Pancreas (tissue), 10 donors: ENCODE data around the gene BLOC1S4. TPM values are rescaled to one million over a fixed set of nuclear protein-coding genes. Genes with fewer than 3 reads are reported as not detected.

Experiments used
- ATAC-seq, 4 donors: fragments of 200-7000 bp; cut with Tn5 transposase; one replicate each; pipeline versions ENCODE4 v1.8.0 to v1.9.1; 2020; ENCODE audit warnings: mild to moderate bottlenecking in 4 of 4, moderate library complexity in 4 of 4
- DNase-seq, 6 donors: peaks; one replicate each; pipeline ENCODE4 v3.0.0-alpha.2; 2020
- FAIRE-seq: peaks from 2 replicates; lab custom pipeline; 2012; peaks lifted over from hg19 to GRCh38; lab: Jason Lieb, UNC
- H3K27ac ChIP-seq, 4 donors: fragments of 200-600 bp; sonication (generic); 1 replicate in 3 of 4; 2 replicates in 1 of 4; pipeline versions ENCODE4 v1.5.0 to v1.8.0; 2020
- H3K27me3 ChIP-seq, 4 donors: fragments of 200-600 bp; one replicate each; pipeline ENCODE4 v1.8.0; 2021
- H3K36me3 ChIP-seq, 3 donors: fragments of 200-600 bp; sonication (generic) in 1 of 3; one replicate each; pipeline versions ENCODE4 v1.5.0 to v1.8.0; 2020 to 2021
- H3K4me1 ChIP-seq, 3 donors: fragments of 200-600 bp; one replicate each; pipeline ENCODE4 v1.8.0; 2021
- H3K4me3 ChIP-seq, 4 donors: fragments of 200-600 bp; sonication (generic) in 2 of 4; one replicate each; pipeline versions ENCODE4 v1.5.0 to v1.8.0; 2020 to 2021
- H3K9me3 ChIP-seq, 4 donors: fragments of 200-600 bp; one replicate each; pipeline ENCODE4 v1.8.0; 2021
- CTCF ChIP-seq, 4 donors: fragments of 200-600 bp; sonication (generic) in 3 of 4; IDR thresholded peaks; one replicate each; pipeline versions ENCODE4 v1.5.0 to v1.8.0; 2021; ENCODE audit warnings: antibody characterized with exemption in 4 of 4
- WGBS, 2 donors: extraction: QIAGEN DNeasy Blood & Tissue Kit; methylation state at CpG; one replicate each; pipeline ENCODE4 v1.1.7; 2013; 5-methylcytosine and 5-hydroxymethylcytosine counted together
- intact Hi-C, 3 donors: fragments of 100-400 bp; cut with DNase I; formaldehyde crosslinking; loops; one replicate each; pipeline versions ENCODE4 v1.11.1 to v1.14.2; 2022
- polyA plus RNA-seq, 2 donors: library from polyadenylated mRNA; stranded (reverse); fragments of 200-250 nt; gene quantifications; one replicate each; pipeline ENCODE4 v1.2.3, GENCODE V29; 2013
- total RNA-seq, 6 donors: library from RNA; stranded (reverse); fragmentation: NEBNext Ultra II Directional in 4 of 6; extraction: Animal tissue kit (Norgen Biotek cat#: 25700) in 4 of 6; gene quantifications; one replicate each; pipeline versions ENCODE4 v1.2.1 to v1.2.4, GENCODE V29; 2021 to 2023
- donor health status: healthy with polysubstance abuse.
- donor health status: DM: no; HTN: no; CAD: no; lungs with moderate emphysema.
- donor health status: DM: no; HTN: no; CAD: no.
- donor health status: control.
- donor health status: control.
- donor health status: Bipolar disorder and iron deficiency.
- donor health status: DM: yes; HTN: yes; CAD: no.
- donor health status: DM: no; HTN: no; CAD: no.
- donor health status: DM: no; HTN: no; CAD: no.
- donor health status: DM: yes; HTN: yes; CAD: no.

The BLOC1S4 gene
- total and polyA plus RNA-seq, 8 donors = 3.3 to 8.4 (median 5.1) TPM

- 76 to 83% methylated on average over 9 of the region's 9 CpGs for WGBS, 2 donors
- H3K4me1 ChIP-seq = peaks cover 7 to 14% (median 9%) of the 10 kb centered on the region in 3 donors
- no peak overlapping the region for H3K4me3 ChIP-seq
- no peaks in the 10 kb centered on the region for H3K36me3 ChIP-seq
- no peak for DNase-seq
- FAIRE-seq = no peak
- H3K27me3 ChIP-seq = no peaks in the 10 kb centered on the region
- no peaks in the 10 kb centered on the region for H3K9me3 ChIP-seq
- TF ChIP-seq CTCF (IDR thresholded peaks at IDR 0.05) = no peak
- intact Hi-C loops = no loop called here
- ATAC-seq = no peak
- peak overlapping the region; percentile 60 to 84 (median 76) for H3K27ac ChIP-seq
Measured at GRCh38 chr4:6748286-6748685, 32.3 kb downstream of the BLOC1S4 start.

- Histone ChIP-seq H3K9me3 (no peaks in the 10 kb centered on the region), H3K27me3 (no peaks in the 10 kb centered on the region), H3K4me3 (no peak overlapping the region), H3K4me1 (peaks cover 7 to 14% (median 9%) of the 10 kb centered on the region in 3 donors), H3K27ac (peak overlapping the region in 3 of 4 donors; percentile 15 to 84 (median 60)), H3K36me3 (no peaks in the 10 kb centered on the region)
- TF ChIP-seq CTCF (IDR thresholded peaks at IDR 0.05) = no peak
- intact Hi-C loops = no loop called here
- ATAC-seq (peak; percentile 25 to 61 (median 45)), FAIRE-seq (no peak), DNase-seq (peak; percentile 49 to 81 (median 64))
- 55 to 58% methylated on average over 22 to 25 of the region's 25 CpGs for WGBS, 2 donors
Measured at GRCh38 chr4:6749340-6750171, 33.6 kb downstream of the BLOC1S4 start.

GRCh38 chr4:6750286-6751221 is 34.6 kb downstream of the BLOC1S4 start:
- DNase-seq (no peak), ATAC-seq (no peak), FAIRE-seq (no peak)
- Histone ChIP-seq H3K27ac (peak overlapping the region in 1 of 4 donors; percentile 84), H3K4me3 (no peak overlapping the region), H3K9me3 (no peaks in the 10 kb centered on the region), H3K4me1 (peaks cover 7 to 14% (median 9%) of the 10 kb centered on the region in 3 donors), H3K36me3 (no peaks in the 10 kb centered on the region), H3K27me3 (no peaks in the 10 kb centered on the region)
- TF ChIP-seq CTCF (IDR thresholded peaks at IDR 0.05) = no peak
- 74 to 75% methylated on average over 23 of the region's 23 CpGs for WGBS, 2 donors
- intact Hi-C loops = no loop called here

GRCh38 chr4:6751611-6752485 is 35.9 kb downstream of the BLOC1S4 start:
- H3K36me3 ChIP-seq = no peaks in the 10 kb centered on the region
- peaks cover 7 to 14% (median 9%) of the 10 kb centered on the region in 3 donors for H3K4me1 ChIP-seq
- H3K27me3 ChIP-seq = no peaks in the 10 kb centered on the region
- no peak overlapping the region for H3K4me3 ChIP-seq
- DNase-seq = no peak
- ATAC-seq = no peak
- no peak overlapping the region for H3K27ac ChIP-seq
- H3K9me3 ChIP-seq = no peaks in the 10 kb centered on the region
- intact Hi-C loops = no loop called here
- WGBS, 2 donors = 86% methylated on average over 18 of the region's 18 CpGs
- no peak for TF ChIP-seq CTCF (IDR thresholded peaks at IDR 0.05)
- no peak for FAIRE-seq
